Right lobe of liver (tissue), 4 donors: ENCODE measurements around the gene KY.

Source experiments
- CTCF ChIP-seq, 4 donors: fragments of 200-600 bp in 3 of 4; fragments of 450-650 bp in 1 of 4; IDR thresholded peaks; one replicate each; pipeline versions ENCODE4 v1.5.1 to v1.8.0; 2016 to 2022; ENCODE audit warnings: antibody characterized with exemption in 4 of 4, mild to moderate bottlenecking in 2 of 4
- POLR2A ChIP-seq: fragments of 450-650 bp; IDR thresholded peaks from one replicate; pipeline ENCODE4 v1.6.1; 2017; ENCODE audit warnings: antibody characterized with exemption, mild to moderate bottlenecking
- donor health status: DM: no; HTN: no; CAD: no.
- donor health status: DM: no; HTN: no; CAD: no.
- donor health status: DM: no; HTN: yes; CAD: no.

GRCh38 chr3:134579141-134579665 lies 71.6 kb downstream of the KY start:
- TF ChIP-seq CTCF (IDR thresholded peaks at IDR 0.05) (no peak), POLR2A (no peak)
